ENCODE data around the gene NOP9.

DNA sequence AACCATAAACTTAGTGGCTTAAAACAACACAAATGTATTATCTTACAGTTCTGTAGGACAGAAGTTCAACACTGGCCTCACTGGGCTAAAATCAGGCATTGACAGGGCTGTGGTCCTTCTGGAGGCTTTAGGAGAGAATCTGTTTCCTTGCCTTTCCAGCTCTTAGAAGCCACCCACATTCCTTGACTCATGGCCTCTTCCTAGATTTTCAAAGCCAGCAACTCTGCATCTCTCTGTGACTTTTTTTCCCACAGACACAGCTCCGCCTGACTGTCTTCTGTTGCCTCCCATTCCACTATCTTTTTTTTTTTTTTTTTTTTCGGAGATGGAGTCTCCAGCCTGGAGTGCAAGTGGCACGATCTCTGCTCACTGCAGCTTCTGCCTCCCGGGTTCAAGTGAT lies 56.6 kb downstream of the NOP9 start:
- TF ChIP-seq POLR2AphosphoS5 (IDR thresholded peaks at IDR 0.05; ENCODE audit: control insufficient read depth, insufficient read depth, low read depth, low read length) (no peak), ZNF583 (CRISPR knock-in tag; IDR thresholded peaks at IDR 0.05) (no peak), SMAD4 (CRISPR knock-in tag; conservative IDR thresholded peaks at IDR 0.05) (no peak)
